ENCODE measurements around the gene CD55. TPM values are rescaled to one million over a fixed set of nuclear protein-coding genes. Genes with fewer than 3 reads are reported as not detected.

CD55 gene
- total and polyA plus RNA-seq, 2 of the 8 experiments (the other 6 are each of a cell fraction or from before 2014, with no cell fraction given), result 20.1 to 22.8 TPM

GRCh38 chr1:207333620-207334019 is 12.1 kb downstream of the CD55 start:
- Histone ChIP-seq H3K23ac (ENCODE audit: insufficient read length) (no peak overlapping the region), H4K5ac (ENCODE audit: insufficient read length, low read depth, low read length) (no peak overlapping the region), H2BK15ac (ENCODE audit: low read length) (no peak overlapping the region), H4K8ac (ENCODE audit: extremely low read depth, insufficient read depth, low read length) (no peak overlapping the region), H3K14ac (ENCODE audit: insufficient read length) (no peak overlapping the region), H3K36me3 (ENCODE audit: control insufficient read depth in 2 of 4, insufficient read depth in 4 of 4, low read length in 3 of 4) (peaks cover 2 to 67% (median 18%) of the 10 kb centered on the region in 4 experiments; a peak in 7 of 8 replicates), H2AK5ac (ENCODE audit: low read depth, low read length) (no peak overlapping the region), H2AFZ (ENCODE audit: low read length) (no peak overlapping the region), H3K27me3 (replicated peaks in 1 of 4; ENCODE audit: control insufficient read depth in 3 of 4, extremely low read depth in 1 of 4, insufficient read depth in 3 of 4, low read length in 3 of 4) (no peaks in the 10 kb centered on the region), H3K79me1 (ENCODE audit: low read depth, low read length) (no peaks in the 10 kb centered on the region), H3K9ac (replicated peaks in 1 of 4; ENCODE audit: extremely low read depth in 1 of 4, low read depth in 3 of 4, low read length in 3 of 4) (no peak overlapping the region), H3K4me1 (replicated peaks in 1 of 4; ENCODE audit: control insufficient read depth in 3 of 4, insufficient read depth in 4 of 4, low read length in 3 of 4) (no peaks in the 10 kb centered on the region), H3K4me3 (ENCODE audit: extremely low read depth in 1 of 4, insufficient read depth in 2 of 4, low read depth in 3 of 4, low read length in 4 of 4) (no peak overlapping the region), H3K9me3 (ENCODE audit: insufficient read depth in 2 of 2, low read depth in 1 of 2, low read length in 1 of 2) (no peaks in the 10 kb centered on the region), H3K79me2 (ENCODE audit: control insufficient read depth in 1 of 2, insufficient read depth in 2 of 2, low read length in 2 of 2) (no peaks in the 10 kb centered on the region), H4K20me1 (replicated peaks in 1 of 2; ENCODE audit: control insufficient read depth in 1 of 2, insufficient read depth in 2 of 2, low read length in 2 of 2) (peaks cover 0 to 3% of the 10 kb centered on the region in 2 experiments), H3K4ac (replicated peaks; ENCODE audit: insufficient read length, low read depth, low read length) (no peak overlapping the region), H3K23me2 (ENCODE audit: low read depth, low read length) (no peaks in the 10 kb centered on the region), H2BK5ac (ENCODE audit: low read depth, low read length) (no peak overlapping the region), H4K91ac (replicated peaks; ENCODE audit: insufficient read length, low read length) (no peak overlapping the region), H2BK120ac (replicated peaks; ENCODE audit: low read depth, low read length) (no peak overlapping the region), H2BK20ac (ENCODE audit: low read length) (no peak overlapping the region), H3K4me2 (ENCODE audit: insufficient read depth in 1 of 2, low read depth in 2 of 2, low read length in 2 of 2) (no peak overlapping the region), H2BK12ac (ENCODE audit: low read depth, low read length) (no peak overlapping the region), H3K18ac (ENCODE audit: extremely low read depth, low read length) (no peak overlapping the region), H3K56ac (replicated peaks; ENCODE audit: insufficient read length, low read depth, low read length) (no peak overlapping the region), H3K27ac (ENCODE audit: low read depth, low read length) (no peak overlapping the region)
- ChIA-PET POLR2A (ENCODE audit: partially characterized antibody) (interaction anchor here (1.0 kb wide), 1 partner anchor 9 kb away, joined by 3 read pairs; no protein-coding TSS in a partner anchor), CTCF (ENCODE audit: partially characterized antibody) (no interaction called here)
- no peak for FAIRE-seq
- no peak for TF ChIP-seq KDM5A (IDR thresholded peaks at IDR 0.05; ENCODE audit: low read length)
- no peak for TF ChIP-seq PHF8 (conservative IDR thresholded peaks at IDR 0.05; ENCODE audit: low read depth, low read length)
- TF ChIP-seq RBBP5 (IDR thresholded peaks at IDR 0.05; ENCODE audit: borderline replicate concordance, low read depth, low read length), result no peak
- TF ChIP-seq BACH1 (IDR thresholded peaks at IDR 0.05; ENCODE audit: low read length), result no peak
- no peak for TF ChIP-seq KDM4A (IDR thresholded peaks at IDR 0.05; ENCODE audit: low read depth, low read length, severe bottlenecking)
- TF ChIP-seq HDAC2 (IDR thresholded peaks at IDR 0.05; ENCODE audit: borderline replicate concordance in 1 of 2, low read depth in 2 of 2, low read length in 2 of 2), result no peak
- no peak for TF ChIP-seq RFX5 (IDR thresholded peaks at IDR 0.05; ENCODE audit: borderline replicate concordance, low read depth, low read length)
- TF ChIP-seq POLR2AphosphoS5 (IDR thresholded peaks at IDR 0.05; ENCODE audit: low read depth, low read length), result no peak
- TF ChIP-seq JUND (IDR thresholded peaks at IDR 0.05; ENCODE audit: low read length), result no peak
- TF ChIP-seq TBP (IDR thresholded peaks at IDR 0.05; ENCODE audit: low read depth, low read length), result no peak
- TF ChIP-seq BCL11A (IDR thresholded peaks at IDR 0.05; ENCODE audit: low read depth in 2 of 2, low read length in 2 of 2), result no peak
- no peak for TF ChIP-seq TCF12 (IDR thresholded peaks at IDR 0.05; ENCODE audit: low read depth, low read length)
- TF ChIP-seq RNF2 (IDR thresholded peaks at IDR 0.05; ENCODE audit: borderline replicate concordance, low read depth, low read length, missing control alignments, poor library complexity, severe bottlenecking), result no peak
- WGBS, 2 experiments (ENCODE audit: extremely low coverage in 1 of 2, insufficient coverage in 1 of 2, insufficient read length in 1 of 2, insufficient replicate concordance in 2 of 2, low coverage in 1 of 2, low lambda C conversion rate in 2 of 2, missing lambda C conversion rate in 1 of 2), result 94% methylated on average over 1 of the region's 1 CpG; no CpG with 5 or more reads in 1 of the 2 experiments
- DNase-seq (ENCODE audit: low read depth in 1 of 2, low spot score in 2 of 2), result no peak
